GM23338 (cell line): ENCODE results near the gene TCF7. TPM values are rescaled to one million over a fixed set of nuclear protein-coding genes. Genes with fewer than 3 reads are reported as not detected.

Experiments used
- ATAC-seq: fragments of 200-7000 bp; cut with Tn5 transposase; 3 replicates; pipeline ENCODE4 v1.9.1; 2020
- DNase-seq: peaks from one replicate; pipeline ENCODE4 v3.0.0-alpha.2; 2015; ENCODE audit warnings: low spot score
- H2AFZ ChIP-seq: fragments of 200-600 bp; sonication (generic); 2 replicates; pipeline ENCODE4 v1.8.0; 2016; ENCODE audit warnings: antibody characterized with exemption, mild to moderate bottlenecking, moderate library complexity
- H3F3A ChIP-seq: fragments of 200-600 bp; sonication (generic); replicated peaks from 2 replicates; pipeline ENCODE4 v1.8.0; 2017; ENCODE audit warnings: antibody characterized with exemption, mixed run types, low read depth
- H3K27ac ChIP-seq: fragments of 200-600 bp; sonication (generic); 2 replicates; pipeline ENCODE4 v1.6.1; 2016; ENCODE audit warnings: low read depth
- H3K27me3 ChIP-seq: fragments of 200-600 bp; sonication (generic); 2 replicates; pipeline ENCODE4 v1.8.0; 2016; ENCODE audit warnings: mild to moderate bottlenecking, mixed run types, moderate library complexity; ENCODE audit not compliant: insufficient read depth
- H3K36me3 ChIP-seq: fragments of 200-600 bp; sonication (generic); 2 replicates; pipeline ENCODE4 v1.8.0; 2016; ENCODE audit warnings: mild to moderate bottlenecking; ENCODE audit not compliant: insufficient read depth
- H3K4me1 ChIP-seq: fragments of 200-600 bp; sonication (generic); 2 replicates; pipeline ENCODE4 v1.8.0; 2016; ENCODE audit warnings: mild to moderate bottlenecking, moderate library complexity; ENCODE audit not compliant: insufficient read depth
- H3K4me2 ChIP-seq: fragments of 200-600 bp; sonication (generic); 2 replicates; pipeline ENCODE4 v1.7.1; 2017; ENCODE audit warnings: mixed run types
- H3K4me3 ChIP-seq: fragments of 200-600 bp; sonication (generic); 2 replicates; pipeline ENCODE4 v1.6.1; 2016; ENCODE audit warnings: mixed run types
- H3K79me2 ChIP-seq: fragments of 200-600 bp; sonication (generic); replicated peaks from 2 replicates; pipeline ENCODE4 v1.8.0; 2017; ENCODE audit warnings: mild to moderate bottlenecking; ENCODE audit not compliant: insufficient read depth
- H3K9me2 ChIP-seq: fragments of 200-600 bp; sonication (generic); 2 replicates; pipeline ENCODE4 v1.8.0; 2017; ENCODE audit not compliant: insufficient read depth
- H4K20me1 ChIP-seq: fragments of 200-600 bp; sonication (generic); replicated peaks from 2 replicates; pipeline ENCODE4 v1.8.0; 2017; ENCODE audit warnings: mild to moderate bottlenecking; ENCODE audit not compliant: insufficient read depth
- H3K27ac Mint-ChIP-seq: 2 replicates; pipeline ENCODE4 v1.8.0; 2020; ENCODE audit warnings: inconsistent platforms, mild to moderate bottlenecking, moderate library complexity, mixed read lengths
- H3K27me3 Mint-ChIP-seq: 3 replicates; pipeline ENCODE4 v1.8.0; 2022; ENCODE audit warnings: low read depth, mild to moderate bottlenecking, moderate library complexity, mixed read lengths, inconsistent platforms; ENCODE audit not compliant: insufficient read depth, poor library complexity
- H3K36me3 Mint-ChIP-seq: 3 replicates; pipeline ENCODE4 v1.8.0; 2021; ENCODE audit warnings: low read depth, mild to moderate bottlenecking, inconsistent platforms, moderate library complexity, mixed read lengths
- H3K4me1 Mint-ChIP-seq: 3 replicates; pipeline ENCODE4 v1.8.0; 2020; ENCODE audit warnings: mild to moderate bottlenecking, inconsistent platforms, mixed read lengths
- H3K4me3 Mint-ChIP-seq: 3 replicates; pipeline ENCODE4 v1.8.0; 2021; ENCODE audit warnings: moderate library complexity, mild to moderate bottlenecking, inconsistent platforms, mixed read lengths
- H3K9me3 Mint-ChIP-seq: 3 replicates; pipeline ENCODE4 v1.8.0; 2020; ENCODE audit warnings: moderate library complexity, mild to moderate bottlenecking, inconsistent platforms, mixed read lengths
- CREB1 ChIP-seq: fragments of 250-450 bp; sonication (Bioruptor Pico); IDR thresholded peaks from 2 replicates; pipeline ENCODE4 v1.5.0; 2020; ENCODE audit warnings: low read depth, mild to moderate bottlenecking, moderate library complexity
- ETS1 ChIP-seq: IDR thresholded peaks from 2 replicates; pipeline ENCODE4 v1.6.1; 2016; ENCODE audit warnings: antibody characterized with exemption
- EZH2 ChIP-seq: fragments of 200-600 bp; sonication (generic); IDR thresholded peaks from one replicate; pipeline ENCODE4 v1.8.0; 2017; ENCODE audit warnings: antibody characterized with exemption, mild to moderate bottlenecking, low read depth; ENCODE audit not compliant: unreplicated experiment
- EZH2phosphoT487 ChIP-seq: fragments of 200-600 bp; sonication (generic); IDR thresholded peaks from one replicate; pipeline ENCODE4 v1.8.1; 2018; ENCODE audit warnings: antibody characterized with exemption; ENCODE audit not compliant: unreplicated experiment
- JUNB ChIP-seq: IDR thresholded peaks from one replicate; pipeline ENCODE4 v1.6.1; 2016; ENCODE audit warnings: antibody characterized with exemption; ENCODE audit not compliant: unreplicated experiment
- NANOG ChIP-seq: IDR thresholded peaks from 2 replicates; pipeline ENCODE4 v1.6.1; 2016; ENCODE audit warnings: antibody characterized with exemption, borderline replicate concordance
- POLR2AphosphoS5 ChIP-seq: IDR thresholded peaks from 2 replicates; pipeline ENCODE4 v1.6.1; 2016; ENCODE audit warnings: antibody characterized with exemption, low read depth
- STAT1 ChIP-seq: IDR thresholded peaks from one replicate; pipeline ENCODE4 v1.6.1; 2016; ENCODE audit warnings: antibody characterized with exemption; ENCODE audit not compliant: unreplicated experiment
- ZNF114 ChIP-seq: fragments of 250-450 bp; sonication (Bioruptor Pico); IDR thresholded peaks from 2 replicates; pipeline ENCODE4 v1.5.0; 2020; ENCODE audit warnings: mild to moderate bottlenecking, moderate library complexity
- ZNF331 ChIP-seq: fragments of 250-450 bp; sonication (Bioruptor Pico); IDR thresholded peaks from 2 replicates; pipeline ENCODE4 v1.5.0; 2020; ENCODE audit warnings: low read depth, mild to moderate bottlenecking, moderate library complexity
- ZNF462 ChIP-seq: fragments of 250-450 bp; sonication (Bioruptor Pico); IDR thresholded peaks from 2 replicates; pipeline ENCODE4 v1.5.0; 2020; ENCODE audit warnings: mild to moderate bottlenecking, moderate library complexity
- polyA plus RNA-seq: library from polyadenylated mRNA; unstranded; fragments of >200 nt; fragmentation: Nextera tagmentation; extraction: Ambion mirVana; gene quantifications from 2 replicates; pipeline ENCODE4 v1.2.1, GENCODE V29; 2016
- total RNA-seq: library from RNA; depleted of rRNA; stranded (reverse); fragments of >200 nt; shearing (Covaris generic); gene quantifications from 2 replicates; pipeline ENCODE4 v1.2.3, GENCODE V29; 2014
- TF ChIP-seq, protein P1 (sequence below), 2 experiments: fragments of 200-600 bp in 1 of 2; sonication (generic) in 1 of 2; conservative IDR thresholded peaks; 2 replicates each; pipeline versions ENCODE4 v1.5.1 to v1.6.1; 2016 to 2017; ENCODE audit warnings: antibody characterized with exemption in 2 of 2, low read depth in 2 of 2, mild to moderate bottlenecking in 2 of 2, moderate library complexity in 1 of 2

TCF7 gene
- total and polyA plus RNA-seq, 2 experiments from 2014 or later, result 5.6 to 8.1 TPM

DNA sequence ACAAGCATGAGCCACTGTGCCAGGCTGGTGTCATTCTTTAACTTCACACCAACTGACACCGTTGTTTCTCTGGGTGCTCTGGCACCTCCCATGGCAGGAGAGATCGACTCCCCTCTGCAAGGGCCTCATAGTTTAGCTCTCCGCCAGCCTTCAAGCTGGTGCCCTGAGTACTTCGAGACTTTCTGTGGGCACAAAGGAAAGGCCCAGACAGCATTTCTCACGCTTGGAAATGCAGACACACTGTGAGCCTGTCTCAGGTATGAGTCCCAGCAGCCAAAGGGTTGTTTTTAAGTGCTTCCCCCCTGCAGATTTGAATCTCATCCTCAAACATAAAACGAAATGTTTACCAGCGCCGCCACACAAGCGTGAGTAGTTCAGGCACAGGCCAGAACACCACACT, 11.1 kb upstream of the TCF7 start (continued):
- TF ChIP-seq ZNF331 (no peak), EZH2 (no peak), ZNF114 (CRISPR knock-in tag) (no peak), JUNB (no peak), NANOG (no peak), EZH2phosphoT487 (no peak)
- TF ChIP-seq, protein P1, sequence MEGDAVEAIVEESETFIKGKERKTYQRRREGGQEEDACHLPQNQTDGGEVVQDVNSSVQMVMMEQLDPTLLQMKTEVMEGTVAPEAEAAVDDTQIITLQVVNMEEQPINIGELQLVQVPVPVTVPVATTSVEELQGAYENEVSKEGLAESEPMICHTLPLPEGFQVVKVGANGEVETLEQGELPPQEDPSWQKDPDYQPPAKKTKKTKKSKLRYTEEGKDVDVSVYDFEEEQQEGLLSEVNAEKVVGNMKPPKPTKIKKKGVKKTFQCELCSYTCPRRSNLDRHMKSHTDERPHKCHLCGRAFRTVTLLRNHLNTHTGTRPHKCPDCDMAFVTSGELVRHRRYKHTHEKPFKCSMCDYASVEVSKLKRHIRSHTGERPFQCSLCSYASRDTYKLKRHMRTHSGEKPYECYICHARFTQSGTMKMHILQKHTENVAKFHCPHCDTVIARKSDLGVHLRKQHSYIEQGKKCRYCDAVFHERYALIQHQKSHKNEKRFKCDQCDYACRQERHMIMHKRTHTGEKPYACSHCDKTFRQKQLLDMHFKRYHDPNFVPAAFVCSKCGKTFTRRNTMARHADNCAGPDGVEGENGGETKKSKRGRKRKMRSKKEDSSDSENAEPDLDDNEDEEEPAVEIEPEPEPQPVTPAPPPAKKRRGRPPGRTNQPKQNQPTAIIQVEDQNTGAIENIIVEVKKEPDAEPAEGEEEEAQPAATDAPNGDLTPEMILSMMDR (conservative IDR thresholded peaks at IDR 0.05; ENCODE audit: low read depth in 2 of 2), result no peak

GRCh38 chr5:134103998-134104654, 10.4 kb upstream of the TCF7 start:
- H3K79me2 ChIP-seq, result no peaks in the 10 kb centered on the region
- no peaks in the 10 kb centered on the region for H3K9me2 ChIP-seq
- no peak overlapping the region for H3K4me3 Mint-ChIP-seq
- H3K27ac Mint-ChIP-seq, result no peak overlapping the region
- no peak overlapping the region for H3K4me3 ChIP-seq
- H3K4me2 ChIP-seq, result no peak overlapping the region
- DNase-seq, result no peak
- H3K27me3 Mint-ChIP-seq, result peaks cover 40% of the 10 kb centered on the region
- 0 out of 2 replicates have a peak, but pooled peaks cover 6% of the 10 kb centered on the region for H3F3A ChIP-seq
- no peaks in the 10 kb centered on the region for H3K36me3 ChIP-seq
- no peaks in the 10 kb centered on the region for H3K36me3 Mint-ChIP-seq
- H3K4me1 ChIP-seq, result peaks cover 33% of the 10 kb centered on the region
- H3K27ac ChIP-seq, result no peak overlapping the region
- ATAC-seq, result no peak
- no peaks in the 10 kb centered on the region for H4K20me1 ChIP-seq
- H3K4me1 Mint-ChIP-seq, result peaks cover 36% of the 10 kb centered on the region
- no peaks in the 10 kb centered on the region for H3K9me3 Mint-ChIP-seq
- H3K27me3 ChIP-seq, result peaks cover 17% of the 10 kb centered on the region
- no peak overlapping the region for H2AFZ ChIP-seq
- no peak for TF ChIP-seq EZH2
- no peak for TF ChIP-seq NANOG
- TF ChIP-seq, protein P1 (conservative IDR thresholded peaks at IDR 0.05; ENCODE audit: low read depth in 2 of 2), result no peak
- TF ChIP-seq EZH2phosphoT487, result no peak
- TF ChIP-seq ZNF331, result no peak
- no peak for TF ChIP-seq JUNB
- no peak for TF ChIP-seq CREB1 (CRISPR knock-in tag)
- no peak for TF ChIP-seq ZNF114 (CRISPR knock-in tag)
- no peak for TF ChIP-seq ZNF462 (CRISPR knock-in tag)
- no peak for TF ChIP-seq ETS1
- no peak for TF ChIP-seq STAT1
- no peak for TF ChIP-seq POLR2AphosphoS5
